Measurements from ENCODE around the gene GNAI2. TPM values are rescaled to one million over a fixed set of nuclear protein-coding genes. Genes with fewer than 3 reads are reported as not detected.

The GNAI2 gene
- total RNA-seq, 1 donor from 2014 or later, result 429 TPM

Other genes with a start within 250 kb of the GNAI2 start
- gene RBM5, start 147.3 kb upstream of the GNAI2 start, total RNA-seq, result 176 and 185 TPM in 2 replicates
- gene SEMA3F, start 80.9 kb upstream of the GNAI2 start, total RNA-seq, result 0.05 and 0.11 TPM in 2 replicates
- gene GNAT1, start 44.6 kb upstream of the GNAI2 start, total RNA-seq, result not detected in 2 replicates
- not detected in 2 replicates for gene SLC38A3, start 30.9 kb upstream of the GNAI2 start, total RNA-seq
- 0.30 and 0.57 TPM in 2 replicates for gene SEMA3B, start 32.9 kb downstream of the GNAI2 start, total RNA-seq
- gene LSMEM2, start 42.9 kb downstream of the GNAI2 start, total RNA-seq, result not detected in 2 replicates
- gene IFRD2, start 56.2 kb downstream of the GNAI2 start, total RNA-seq, result 99.8 and 103 TPM in 2 replicates
- gene HYAL3, start 63.2 kb downstream of the GNAI2 start, total RNA-seq, result 13.6 and 15.2 TPM in 2 replicates
- gene NAA80, start 63.2 kb downstream of the GNAI2 start, total RNA-seq, result 27.4 and 29.0 TPM in 2 replicates
- 0.07 TPM in 1 of 2 replicates, not detected in the other for gene HYAL1, start 67.4 kb downstream of the GNAI2 start, total RNA-seq
- 9.0 and 9.1 TPM in 2 replicates for gene HYAL2, start 86.5 kb downstream of the GNAI2 start, total RNA-seq
- 21.0 and 22.1 TPM in 2 replicates for gene TUSC2, start 92.0 kb downstream of the GNAI2 start, total RNA-seq
- gene RASSF1, start 104.6 kb downstream of the GNAI2 start, total RNA-seq, result 125 and 127 TPM in 2 replicates
- gene ZMYND10, start 109.5 kb downstream of the GNAI2 start, total RNA-seq, result 3.6 and 4.6 TPM in 2 replicates
- 44.4 and 49.6 TPM in 2 replicates for gene NPRL2, start 114.6 kb downstream of the GNAI2 start, total RNA-seq
- gene CYB561D2, start 114.7 kb downstream of the GNAI2 start, total RNA-seq, result 42.7 and 46.3 TPM in 2 replicates
- gene TMEM115, start 123.3 kb downstream of the GNAI2 start, total RNA-seq, result 17.8 and 18.4 TPM in 2 replicates

All from T-helper 2 cell treated with Interferon-gamma antibody and Interleukin-4, amounts not matched to agents 100 ng/mL and 5 ng/mL, for 36 hours (primary cell).